D721Med (cell line): ENCODE results near the gene NTNG1.
A peak's percentile ranks its signal among the peaks of the same experiment; 100 is the strongest.

ENCODE experiments used
- DNase-seq: peaks from one replicate; pipeline ENCODE4 v3.0.0; 2011; ENCODE audit warnings: low spot score; ENCODE audit not compliant: insufficient read length
- FAIRE-seq: peaks from 2 replicates; lab custom pipeline; 2011; peaks lifted over from hg19 to GRCh38; lab: Jason Lieb, UNC
- CTCF ChIP-seq: IDR thresholded peaks from 2 replicates; pipeline ENCODE4 v1.5.1; 2012; ENCODE audit warnings: mild to moderate bottlenecking, control low read depth; ENCODE audit not compliant: insufficient read depth; ENCODE audit errors: missing control alignments

NTNG1 gene

GRCh38 chr1:107413546-107413945 lies 272.7 kb downstream of the NTNG1 start:
- no peak for FAIRE-seq

GRCh38 chr1:107413951-107414350 lies 273.1 kb downstream of the NTNG1 start:
- TF ChIP-seq CTCF, result no peak
- FAIRE-seq (no peak), DNase-seq (no peak)

More at GRCh38 chr1:107413546-107413945, 272.7 kb downstream of the NTNG1 start:
- DNase-seq, result no peak
- TF ChIP-seq CTCF, result no peak

GRCh38 chr1:107414550-107414949 lies 273.7 kb downstream of the NTNG1 start:
- no peak for DNase-seq
- no peak for FAIRE-seq
- TF ChIP-seq CTCF, result no peak

- DNase-seq, result no peak
- no peak for TF ChIP-seq CTCF
- no peak for FAIRE-seq
These were observed 274.4 kb downstream of the NTNG1 start for GRCh38 chr1:107415241-107415640.

GRCh38 chr1:107419003-107419402 lies 278.2 kb downstream of the NTNG1 start:
- no peak for TF ChIP-seq CTCF
- FAIRE-seq (no peak), DNase-seq (no peak)

- FAIRE-seq (no peak), DNase-seq (no peak)
- no peak for TF ChIP-seq CTCF
These were observed 282.1 kb downstream of the NTNG1 start for GRCh38 chr1:107422901-107423300.

- TF ChIP-seq CTCF, result peak; percentile 76
- FAIRE-seq (peak; percentile 89), DNase-seq (no peak)
These were observed 289.8 kb downstream of the NTNG1 start for GRCh38 chr1:107430540-107431228.
